NCI-H446 (cell line): ENCODE measurements around the gene ATF7.
"Not testable (repeated sequence)": the region's sequence is repeated elsewhere in the genome, so short reads cannot be mapped to it uniquely, and the experiment has no call there.

Source experiments
- DNase-seq, 2 experiments: peaks; one replicate each; lab custom pipeline; 2025; lab: John Stamatoyannopoulos, UW

ATF7 gene

DNA sequence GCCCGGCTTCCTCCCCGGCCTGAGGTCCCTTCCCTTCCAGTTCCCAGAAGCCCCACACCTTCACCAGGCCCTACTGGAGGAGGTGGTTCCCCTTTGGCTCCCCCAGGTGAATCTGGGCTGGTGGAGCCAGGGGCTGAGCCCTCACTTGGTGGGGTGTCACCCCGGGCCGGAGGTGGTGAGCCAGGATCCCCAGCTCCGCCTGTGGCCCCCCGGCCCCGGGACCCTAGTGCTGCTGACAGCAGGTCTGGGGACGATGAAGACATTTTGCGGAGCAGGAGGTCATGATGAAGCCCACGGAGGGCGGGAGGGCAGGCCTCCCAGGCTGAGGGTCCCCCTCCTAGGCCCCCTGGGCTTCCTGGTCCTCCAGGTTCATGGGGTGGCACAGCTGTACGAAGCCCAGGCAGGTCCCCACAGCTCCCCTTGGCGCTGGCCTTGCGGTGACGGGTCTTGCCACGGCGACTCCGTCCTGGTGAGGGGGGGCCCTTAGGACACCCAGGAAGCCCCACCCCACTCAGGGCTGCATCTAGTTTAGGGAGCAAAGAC, 143.5 kb downstream of the ATF7 start:
- no peak for DNase-seq

- DNase-seq: no peak
These were observed 144.1 kb downstream of the ATF7 start for GRCh38 chr12:53481939-53482586.

DNA sequence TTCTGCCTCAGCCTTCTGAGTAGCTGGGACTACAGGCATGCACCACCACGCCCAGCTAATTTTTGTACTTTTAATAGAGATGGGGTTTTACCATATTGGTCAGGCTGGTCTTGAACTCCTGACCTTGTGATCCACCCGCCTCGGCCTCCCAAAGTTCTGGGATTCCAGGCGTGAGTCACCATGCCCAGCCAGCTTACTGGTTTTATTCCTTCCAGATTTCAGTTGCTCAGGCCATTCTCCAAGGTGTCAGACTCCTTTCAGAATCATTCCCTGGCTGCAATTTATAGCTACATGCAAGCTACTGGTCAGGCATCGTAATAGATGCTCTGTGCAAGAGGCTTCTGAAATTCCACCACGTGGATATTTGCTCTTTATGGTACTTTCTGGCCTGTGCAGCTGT, 144.7 kb downstream of the ATF7 start:
- DNase-seq: not testable (repeated sequence)

DNA sequence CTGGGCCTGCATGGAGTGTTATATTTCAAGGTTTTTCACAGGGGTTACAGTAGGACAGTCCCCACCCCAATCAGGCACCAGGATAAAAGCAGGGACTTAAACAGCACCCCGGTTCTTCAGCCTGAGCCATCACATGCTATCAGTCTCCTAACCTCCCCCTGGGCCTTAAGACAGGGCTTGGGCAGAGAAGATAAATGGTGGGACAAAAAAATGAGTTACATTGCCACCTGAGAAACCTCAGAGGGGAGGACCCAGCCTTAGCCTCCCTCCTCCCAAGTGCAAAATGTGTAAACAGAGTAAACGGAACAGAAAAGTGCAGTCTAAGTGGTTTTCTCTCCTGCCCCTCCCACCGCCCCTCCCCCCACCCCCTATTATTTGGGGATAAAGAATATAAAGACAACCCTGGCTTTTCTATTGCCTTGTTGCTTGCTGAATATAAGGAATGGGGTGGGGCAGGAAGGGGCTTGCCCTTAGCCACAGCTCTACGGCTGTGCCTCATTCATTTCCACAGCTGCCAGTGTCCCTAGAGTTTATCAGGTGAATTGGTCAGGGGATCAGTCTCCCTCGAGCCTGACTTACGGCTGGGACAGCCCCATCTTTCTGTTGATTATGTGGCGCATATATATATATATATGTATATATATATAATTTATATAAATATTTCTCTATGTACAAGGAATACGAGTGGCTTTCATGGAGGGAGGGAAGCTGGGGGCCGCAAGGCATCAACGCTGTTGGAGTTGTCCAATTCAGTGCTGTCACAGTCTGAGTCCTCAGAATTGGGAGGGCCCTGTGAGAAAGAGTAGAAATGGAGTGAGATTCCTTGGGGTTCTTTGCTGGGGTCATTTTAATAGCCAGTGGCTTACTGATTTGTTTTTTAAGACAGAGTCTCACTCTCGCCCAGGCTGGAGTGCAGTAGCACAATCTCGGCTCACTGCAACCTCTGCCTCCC, 145.4 kb downstream of the ATF7 start:
- DNase-seq: no peak

DNA sequence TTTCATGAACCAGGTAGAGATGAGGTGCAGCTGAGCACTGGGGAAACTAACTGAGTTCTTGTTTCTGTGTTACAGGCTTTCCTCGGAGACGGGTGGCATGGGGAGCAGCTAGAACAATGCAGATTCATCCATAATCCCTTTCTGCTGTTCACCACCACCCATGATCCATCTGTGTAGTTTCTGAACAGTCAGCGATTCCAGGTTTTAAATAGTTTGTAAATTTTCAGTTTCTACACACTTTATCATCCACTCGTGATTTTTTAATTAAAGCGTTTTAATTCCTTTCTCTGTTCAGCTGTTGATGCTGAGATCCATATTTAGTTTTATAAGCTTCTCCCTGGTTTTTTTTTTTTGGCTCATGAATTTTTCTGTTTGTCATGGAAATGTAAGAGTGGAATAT, 146.9 kb downstream of the ATF7 start:
- no peak for DNase-seq

GRCh38 chr12:53478865-53479264, 147.3 kb downstream of the ATF7 start:
- DNase-seq: no peak

DNA sequence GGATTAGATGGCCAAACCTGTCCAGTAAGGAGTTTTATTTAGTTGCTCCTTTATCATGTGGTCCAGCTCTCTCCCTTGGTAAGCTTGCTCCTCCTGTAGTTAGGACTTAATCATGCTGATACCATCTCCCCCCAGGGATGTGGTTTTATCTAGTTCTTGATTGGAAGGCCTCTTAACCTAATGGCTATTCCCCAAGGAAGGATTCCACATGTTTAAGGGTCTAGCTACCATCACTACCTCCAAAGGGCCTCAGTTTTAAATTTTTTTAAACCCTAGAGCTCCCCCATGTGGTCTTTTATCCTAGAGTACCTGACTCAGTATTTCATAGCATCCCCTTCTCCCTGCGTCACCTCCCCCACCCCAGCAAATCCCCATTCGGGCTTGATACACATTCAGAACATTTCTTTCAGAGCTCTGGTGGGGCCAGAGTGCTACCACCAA, 149.4 kb downstream of the ATF7 start:
- no peak for DNase-seq

DNA sequence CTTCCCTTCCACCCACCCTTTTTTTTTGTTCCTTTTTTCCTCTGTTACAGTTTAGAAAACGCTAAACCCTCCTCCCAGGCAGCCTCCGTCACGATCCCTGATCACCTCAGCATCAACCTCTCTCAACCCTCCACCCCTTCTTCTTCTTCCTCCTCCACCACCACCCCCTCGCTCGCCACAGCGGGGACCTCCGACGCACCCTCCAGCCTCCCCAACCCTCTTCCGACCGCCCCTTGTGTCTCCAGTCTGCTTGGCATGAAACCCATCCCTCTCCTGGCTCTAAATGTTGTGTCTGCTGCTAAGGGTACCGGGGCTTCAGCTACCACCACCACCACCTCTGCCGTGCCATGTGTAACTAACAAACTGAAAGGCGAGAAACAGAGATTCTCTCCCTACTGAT, 151.4 kb downstream of the ATF7 start:
- DNase-seq: no peak

GRCh38 chr12:53474077-53474476, 152.1 kb downstream of the ATF7 start:
- DNase-seq: no peak

DNA sequence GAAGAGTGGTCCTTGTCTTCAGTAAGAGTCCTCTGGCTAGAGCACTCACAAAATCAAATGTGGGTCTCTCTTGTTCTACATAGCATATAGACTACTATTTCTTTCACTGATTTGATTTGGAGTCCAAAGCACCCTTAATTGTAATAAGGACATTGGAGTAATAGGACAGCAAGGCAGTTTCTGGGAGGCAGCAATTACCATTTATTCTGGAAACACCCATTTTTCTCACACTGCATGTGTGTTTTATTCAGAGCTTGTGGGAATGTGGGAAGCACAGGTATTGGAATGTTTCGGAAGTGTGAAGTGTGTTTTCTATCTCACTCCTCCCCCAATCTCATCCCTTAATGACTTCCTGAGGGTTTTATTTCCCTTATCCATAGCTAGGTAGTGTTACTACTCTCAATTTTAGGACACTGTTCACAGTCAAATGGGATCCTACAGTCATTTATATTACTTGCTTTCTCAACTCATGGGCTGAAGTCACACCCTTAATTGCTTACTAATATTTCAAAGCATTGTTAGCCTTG, 154.1 kb downstream of the ATF7 start:
- DNase-seq: no peak

DNA sequence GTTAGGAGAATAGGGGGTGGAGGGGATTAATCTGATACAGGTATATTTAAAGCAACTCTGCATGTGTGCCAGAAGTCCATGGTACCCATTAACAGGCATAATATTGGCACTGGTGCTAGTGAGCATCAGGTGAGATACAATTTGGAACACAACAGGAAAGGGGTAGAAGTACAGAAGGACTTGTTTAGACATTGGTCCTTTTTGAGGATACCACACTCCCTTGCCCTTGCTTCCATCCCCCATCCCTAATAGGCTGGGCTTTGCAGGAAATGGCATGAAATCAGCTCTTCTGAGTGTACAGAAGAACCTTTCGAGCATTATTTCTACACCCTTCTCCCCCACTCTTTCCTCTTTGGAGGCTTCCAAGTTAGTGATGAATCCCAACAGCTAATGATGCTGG, 157.9 kb downstream of the ATF7 start:
- DNase-seq: no peak

- DNase-seq: no peak
These were observed 158.3 kb downstream of the ATF7 start for GRCh38 chr12:53467880-53468279.

GRCh38 chr12:53467082-53467481, 159.1 kb downstream of the ATF7 start:
- DNase-seq: no peak

GRCh38 chr12:53466640-53467039, 159.5 kb downstream of the ATF7 start:
- no peak for DNase-seq

- no peak for DNase-seq
These were observed 160.5 kb downstream of the ATF7 start for GRCh38 chr12:53465679-53466078.

DNA sequence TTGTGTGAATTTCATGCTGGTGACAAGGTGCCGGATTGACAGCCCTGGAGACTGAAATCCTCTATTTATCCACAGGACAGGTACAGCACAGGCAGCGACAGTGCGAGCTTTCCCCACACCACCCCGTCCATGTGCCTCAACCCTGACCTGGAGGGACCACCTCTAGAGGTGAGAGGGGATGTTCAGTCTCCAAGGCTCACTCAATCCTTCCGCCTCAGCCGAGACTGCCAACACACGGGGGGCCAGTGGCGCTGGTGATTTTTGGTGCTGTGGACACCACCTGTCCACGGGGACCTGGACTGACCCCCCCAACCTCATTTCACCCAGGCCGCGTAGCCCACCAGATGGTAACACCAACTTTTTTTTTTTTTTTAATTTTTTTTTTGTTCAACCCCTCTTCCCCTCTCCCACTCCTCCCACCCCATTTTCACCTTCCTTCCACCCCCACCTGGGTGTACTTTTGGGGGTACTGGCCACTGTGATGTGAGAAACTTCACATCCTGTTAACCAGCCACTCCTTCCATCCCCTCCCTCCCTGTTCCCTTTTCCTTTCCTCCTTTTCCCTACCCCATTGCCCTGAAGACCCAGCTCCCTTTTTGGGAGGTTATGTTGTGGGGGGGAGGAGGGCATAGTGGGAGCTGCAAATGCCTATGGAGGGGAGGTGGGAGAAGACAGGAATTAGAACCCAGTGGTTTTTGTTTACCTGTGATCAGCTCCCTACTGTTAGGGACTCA, 161.3 kb downstream of the ATF7 start:
- no peak for DNase-seq

DNA sequence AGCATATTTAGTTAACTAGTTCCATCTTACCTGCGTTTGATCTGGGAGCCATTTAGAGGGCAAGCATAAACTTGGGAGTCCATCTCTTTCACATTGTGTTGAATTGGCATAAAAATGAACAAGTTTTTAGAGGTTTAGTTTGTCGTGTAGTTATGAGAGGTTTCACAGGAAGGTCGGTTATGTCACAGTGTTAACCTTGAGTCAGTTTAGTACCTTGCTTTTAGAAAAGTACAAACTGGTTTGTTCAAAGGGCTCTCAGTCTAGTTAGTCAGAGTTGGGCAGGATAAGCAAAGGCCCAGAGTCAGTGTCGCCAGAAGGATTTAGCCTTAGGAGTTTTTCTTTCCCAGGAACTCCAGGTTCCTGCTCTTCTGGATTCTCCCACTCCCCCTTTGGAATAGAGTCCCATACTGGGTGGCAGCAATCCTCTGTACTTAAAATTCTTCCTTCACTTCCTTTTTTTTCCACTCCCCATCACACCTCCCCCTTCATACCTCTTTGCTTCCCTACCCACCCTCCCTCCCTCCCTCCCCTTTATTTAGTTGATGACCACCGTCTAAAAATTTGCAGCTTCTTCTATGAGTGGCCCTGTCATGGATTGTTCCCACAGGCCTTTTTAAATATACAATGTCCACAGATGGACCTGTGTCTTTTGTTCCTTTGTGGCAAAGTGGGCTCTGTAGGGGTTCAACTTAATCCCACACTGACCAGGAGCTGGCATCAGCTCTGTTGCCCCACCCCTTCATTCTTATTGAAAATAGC, 162.2 kb downstream of the ATF7 start:
- no peak for DNase-seq

- DNase-seq: no peak
These were observed 163.2 kb downstream of the ATF7 start for GRCh38 chr12:53462935-53463334.

GRCh38 chr12:53461591-53461990, 164.6 kb downstream of the ATF7 start:
- no peak for DNase-seq

DNA sequence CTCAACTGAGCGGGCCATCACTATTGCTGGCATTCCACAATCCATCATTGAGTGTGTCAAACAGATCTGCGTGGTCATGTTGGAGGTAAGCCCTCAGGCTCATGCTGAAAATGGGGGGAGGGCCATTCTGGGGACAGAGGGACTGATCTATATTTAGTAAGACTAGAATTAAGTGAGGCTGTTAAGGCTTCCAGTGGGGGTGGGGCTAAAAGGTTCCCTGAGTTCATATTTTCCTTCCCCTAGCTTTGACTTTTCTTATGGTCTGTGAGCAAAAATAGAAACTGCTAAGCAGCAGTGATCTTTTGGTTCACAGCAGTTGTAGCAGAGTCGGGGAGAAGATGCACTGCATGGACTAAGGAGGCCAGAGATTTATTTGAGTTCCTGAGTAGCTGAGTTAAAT, 165.1 kb downstream of the ATF7 start:
- no peak for DNase-seq

DNA sequence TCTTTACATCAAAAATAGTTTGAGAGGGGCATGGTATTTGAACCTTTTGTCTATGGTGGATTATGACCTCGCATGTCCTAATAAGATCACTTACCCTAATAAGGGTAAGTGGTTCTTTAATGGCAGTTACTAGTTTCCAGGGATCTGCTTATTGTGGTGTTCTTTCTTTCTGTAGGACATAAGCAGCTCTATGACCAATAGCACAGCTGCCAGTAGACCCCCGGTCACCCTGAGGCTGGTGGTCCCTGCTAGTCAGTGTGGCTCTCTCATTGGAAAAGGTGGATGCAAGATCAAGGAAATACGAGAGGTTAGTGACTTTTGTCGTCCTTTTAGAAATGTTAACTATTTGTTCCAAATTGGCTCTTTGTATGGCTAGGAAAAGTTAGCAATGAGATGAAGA, 167.1 kb downstream of the ATF7 start:
- DNase-seq: no peak
